Neutrophil (primary cell): ENCODE results near the gene STK11.
A peak's percentile ranks its signal among the peaks of the same experiment; 100 is the strongest.

Experiments used
- H3K27ac ChIP-seq: fragments of 200-600 bp; sonication (generic); 2 replicates; pipeline ENCODE4 v1.5.1; 2016; ENCODE audit warnings: mild to moderate bottlenecking, moderate library complexity
- H3K27me3 ChIP-seq: fragments of 200-600 bp; sonication (generic); 2 replicates; pipeline ENCODE4 v1.6.0; 2016; ENCODE audit warnings: mild to moderate bottlenecking
- H3K36me3 ChIP-seq: fragments of 200-600 bp; sonication (generic); 2 replicates; pipeline ENCODE4 v1.5.1; 2017
- H3K4me1 ChIP-seq, 2 experiments: fragments of 200-600 bp in 1 of 2; sonication (generic) in 1 of 2; 1 replicate in 1 of 2; 2 replicates in 1 of 2; pipeline versions ENCODE4 v1.5.1 to v1.6.1; 2013 to 2016; ENCODE audit warnings: low read depth in 1 of 2, low read length in 1 of 2, mild to moderate bottlenecking in 1 of 2, moderate library complexity in 1 of 2; ENCODE audit not compliant: control insufficient read depth in 1 of 2, insufficient read depth in 1 of 2
- H3K4me3 ChIP-seq, 2 experiments: fragments of 200-600 bp in 1 of 2; sonication (generic) in 1 of 2; 1 replicate in 1 of 2; 2 replicates in 1 of 2; pipeline ENCODE4 v1.5.1; 2013 to 2016; ENCODE audit warnings: low read depth in 1 of 2, low read length in 1 of 2, mild to moderate bottlenecking in 1 of 2, moderate library complexity in 1 of 2
- H3K9me3 ChIP-seq: fragments of 200-600 bp; sonication (generic); 2 replicates; pipeline ENCODE4 v1.5.1; 2016
- CTCF ChIP-seq: fragments of 200-600 bp; sonication (generic); IDR thresholded peaks from 2 replicates; pipeline ENCODE4 v1.5.1; 2016; ENCODE audit warnings: antibody characterized with exemption

Gene STK11

GRCh38 chr19:1172353-1173158 lies 33.0 kb upstream of the STK11 start:
- no peak for TF ChIP-seq CTCF
- Histone ChIP-seq H3K36me3 (peaks cover 31% of the 10 kb centered on the region), H3K27ac (peak overlapping the region; percentile 98), H3K4me3 (peak overlapping the region; percentile 90 to 92), H3K4me1 (peaks cover 34 to 37% of the 10 kb centered on the region in 2 experiments), H3K9me3 (no peaks in the 10 kb centered on the region), H3K27me3 (no peaks in the 10 kb centered on the region)

GRCh38 chr19:1173159-1173844 lies 32.3 kb upstream of the STK11 start:
- H3K27me3 ChIP-seq = no peaks in the 10 kb centered on the region
- H3K27ac ChIP-seq = peak overlapping the region; percentile 98
- H3K9me3 ChIP-seq = no peaks in the 10 kb centered on the region
- peaks cover 40 to 41% of the 10 kb centered on the region in 2 experiments for H3K4me1 ChIP-seq
- TF ChIP-seq CTCF = no peak
- H3K4me3 ChIP-seq = peak overlapping the region; percentile 90 to 92
- peaks cover 26% of the 10 kb centered on the region for H3K36me3 ChIP-seq

- Histone ChIP-seq H3K27ac (peak within 1 kb of the TSS; percentile 98), H3K9me3 (no peaks in the 10 kb centered on the region), H3K4me3 (peak within 1 kb of the TSS; percentile 90 to 92), H3K36me3 (peaks cover 18% of the 10 kb centered on the region), H3K4me1 (peaks cover 40 to 41% of the 10 kb centered on the region in 2 experiments), H3K27me3 (no peaks in the 10 kb centered on the region)
- no peak for TF ChIP-seq CTCF
Measured at GRCh38 chr19:1173845-1174809, 31.5 kb upstream of the STK11 start, which contains the start of gene SBNO2. TSS of gene SBNO2 (minus strand) at chr19:1174268. CDS start at chr19:1154276, 19,992 bp downstream.

GRCh38 chr19:1177322-1178114 lies 28.1 kb upstream of the STK11 start:
- Histone ChIP-seq H3K4me3 (peak overlapping the region in 1 of 2 experiments; percentile 12), H3K36me3 (no peaks in the 10 kb centered on the region), H3K4me1 (peaks cover 49% of the 10 kb centered on the region in 2 experiments), H3K27ac (peak overlapping the region; percentile 43), H3K9me3 (no peaks in the 10 kb centered on the region), H3K27me3 (no peaks in the 10 kb centered on the region)
- TF ChIP-seq CTCF = no peak
